ENCODE measurements around the gene ATAD3C. TPM values are rescaled to one million over a fixed set of nuclear protein-coding genes. Genes with fewer than 3 reads are reported as not detected.
"Not testable (repeated sequence)": the region's sequence is repeated elsewhere in the genome, so short reads cannot be mapped to it uniquely, and the experiment has no call there.

Gene ATAD3C
- total and polyA plus RNA-seq, 10 of the 15 experiments (the other 5 are each of a cell fraction or from before 2014, with no cell fraction given), result 0.03 to 3.1 (median 0.86) TPM

DNA sequence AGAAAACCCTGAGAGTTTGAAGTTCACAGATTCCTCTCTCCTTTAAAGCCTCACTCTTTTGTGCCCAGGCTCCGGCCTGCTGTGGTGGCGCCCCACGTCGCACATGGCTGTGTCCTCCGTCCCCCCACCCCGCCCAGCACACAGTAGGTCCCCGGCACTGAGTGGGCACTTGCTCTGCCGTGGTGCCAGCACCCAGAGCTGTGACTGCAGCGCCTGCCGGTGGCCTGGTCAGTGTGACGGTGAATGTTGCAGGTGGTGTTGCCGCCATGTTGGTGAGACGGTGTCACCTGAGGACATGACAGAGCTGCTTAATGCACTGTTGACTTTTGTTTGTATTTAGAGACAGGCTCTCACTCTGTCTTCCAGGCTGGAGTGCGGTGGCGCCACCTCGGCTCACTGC lies 3.4 kb downstream of the ATAD3C start:
- Histone ChIP-seq H3K4me1 (ENCODE audit: control insufficient read depth, insufficient read depth, low read length) (no peaks in the 10 kb centered on the region), H3K4me3 (no peak overlapping the region), H3K79me2 (ENCODE audit: control insufficient read depth, insufficient read depth, low read length) (no peaks in the 10 kb centered on the region), H3K4me2 (ENCODE audit: control insufficient read depth, insufficient read depth) (no peak overlapping the region), H3K9ac (ENCODE audit: control insufficient read depth, insufficient read depth, low read length) (no peak overlapping the region), H4K20me1 (ENCODE audit: control insufficient read depth, insufficient read depth) (no peaks in the 10 kb centered on the region), H3K27ac (ENCODE audit: control insufficient read depth, insufficient read depth) (no peak overlapping the region), H3K36me3 (ENCODE audit: control insufficient read depth in 2 of 2, insufficient read depth in 2 of 2, low read length in 1 of 2) (no peaks in the 10 kb centered on the region), H3K9me3 (replicated peaks; ENCODE audit: control insufficient read depth, insufficient read depth, low read length) (no peaks in the 10 kb centered on the region), H3K27me3 (replicated peaks in 1 of 2; ENCODE audit: control insufficient read depth in 2 of 2, insufficient read depth in 2 of 2, low read length in 1 of 2) (no peaks in the 10 kb centered on the region), H2AFZ (ENCODE audit: control insufficient read depth, low read depth, low read length) (no peak overlapping the region)
- BruUV-seq (replicated peaks), result no TSS peak
- in situ Hi-C loops (cut with MboI) (no loop called here), intact Hi-C loops (cut with micrococcal nuclease; ENCODE audit: unreplicated experiment) (no loop called here)
- 61% methylated on average over 16 of the region's 16 CpGs for WGBS (ENCODE audit: insufficient coverage, insufficient replicate concordance, low lambda C conversion rate, missing lambda C conversion rate)
- DNase-seq (ENCODE audit: low read depth, low spot score) (no peak), ATAC-seq (no peak), FAIRE-seq (no peak)
- ChIA-PET RAD21 (ENCODE audit: unreplicated experiment) (no interaction called here), SMC1A (ENCODE audit: uncharacterized antibody, unreplicated experiment) (no interaction called here), CTCF (no interaction called here), POLR2A (no interaction called here)
- TF ChIP-seq JUND (IDR thresholded peaks at IDR 0.05; ENCODE audit: low read depth, low read length) (no peak), CREB1 (IDR thresholded peaks at IDR 0.05; ENCODE audit: low read depth) (no peak), SMARCA5 (IDR thresholded peaks at IDR 0.05) (no peak), SREBF2 (IDR thresholded peaks at IDR 0.05; ENCODE audit: low read length) (no peak), RELA (IDR thresholded peaks at IDR 0.05; ENCODE audit: borderline replicate concordance, partially characterized antibody) (no peak)
- TF ChIP-seq, protein P1, sequence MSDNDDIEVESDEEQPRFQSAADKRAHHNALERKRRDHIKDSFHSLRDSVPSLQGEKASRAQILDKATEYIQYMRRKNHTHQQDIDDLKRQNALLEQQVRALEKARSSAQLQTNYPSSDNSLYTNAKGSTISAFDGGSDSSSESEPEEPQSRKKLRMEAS (IDR thresholded peaks at IDR 0.05; ENCODE audit: low read depth, low read length), result no peak
- TF ChIP-seq, protein P2, sequence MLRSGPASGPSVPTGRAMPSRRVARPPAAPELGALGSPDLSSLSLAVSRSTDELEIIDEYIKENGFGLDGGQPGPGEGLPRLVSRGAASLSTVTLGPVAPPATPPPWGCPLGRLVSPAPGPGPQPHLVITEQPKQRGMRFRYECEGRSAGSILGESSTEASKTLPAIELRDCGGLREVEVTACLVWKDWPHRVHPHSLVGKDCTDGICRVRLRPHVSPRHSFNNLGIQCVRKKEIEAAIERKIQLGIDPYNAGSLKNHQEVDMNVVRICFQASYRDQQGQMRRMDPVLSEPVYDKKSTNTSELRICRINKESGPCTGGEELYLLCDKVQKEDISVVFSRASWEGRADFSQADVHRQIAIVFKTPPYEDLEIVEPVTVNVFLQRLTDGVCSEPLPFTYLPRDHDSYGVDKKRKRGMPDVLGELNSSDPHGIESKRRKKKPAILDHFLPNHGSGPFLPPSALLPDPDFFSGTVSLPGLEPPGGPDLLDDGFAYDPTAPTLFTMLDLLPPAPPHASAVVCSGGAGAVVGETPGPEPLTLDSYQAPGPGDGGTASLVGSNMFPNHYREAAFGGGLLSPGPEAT (IDR thresholded peaks at IDR 0.05; ENCODE audit: low read depth), result no peak

DNA sequence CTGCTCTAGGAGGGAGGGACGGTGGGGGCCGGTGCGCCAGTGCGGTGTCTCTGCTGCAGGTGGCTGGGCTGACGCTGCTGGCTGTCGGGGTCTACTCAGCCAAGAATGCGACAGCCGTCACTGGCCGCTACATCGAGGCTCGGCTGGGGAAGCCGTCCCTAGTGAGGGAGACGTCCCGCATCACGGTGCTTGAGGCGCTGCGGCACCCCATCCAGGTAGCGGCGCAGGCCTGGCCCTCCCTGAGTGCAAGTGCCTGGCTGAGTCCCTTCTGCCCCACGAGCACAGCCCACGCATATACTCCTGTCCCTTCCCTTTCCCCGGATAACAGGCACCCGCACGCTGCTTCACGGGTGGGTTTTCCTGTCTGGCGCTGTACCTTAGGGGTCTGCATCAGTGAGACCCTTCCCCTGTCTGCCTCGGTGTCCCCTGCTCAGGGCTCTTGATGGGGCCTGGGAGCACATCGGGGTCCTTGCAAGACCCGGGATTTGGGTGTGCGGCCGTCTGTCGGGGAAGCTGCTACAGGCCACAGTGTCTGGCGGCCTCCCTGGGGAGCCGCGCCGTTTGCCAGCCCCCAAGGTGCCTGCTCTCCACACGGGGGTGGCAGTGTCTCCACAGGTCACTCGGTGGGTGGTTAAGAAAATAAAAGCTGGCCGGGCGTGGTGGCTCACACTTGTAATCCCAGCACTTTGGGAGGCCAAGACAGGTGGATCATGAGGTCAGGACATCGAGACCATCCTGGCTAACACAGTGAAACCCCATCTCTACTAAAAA lies 5.0 kb downstream of the ATAD3C start:
- not testable (repeated sequence) for H3K4me3 ChIP-seq

More for the DNA sequence above, 5.0 kb downstream of the ATAD3C start:
- H4K20me1 ChIP-seq (ENCODE audit: control insufficient read depth, insufficient read depth); FAIRE-seq; CTCF ChIA-PET; H3K4me1 ChIP-seq (ENCODE audit: control insufficient read depth, insufficient read depth, low read length); intact Hi-C loops (cut with micrococcal nuclease; ENCODE audit: unreplicated experiment); H3K9ac ChIP-seq (ENCODE audit: control insufficient read depth, insufficient read depth, low read length); H3K27me3 ChIP-seq (replicated peaks in 1 of 2; ENCODE audit: control insufficient read depth in 2 of 2, insufficient read depth in 2 of 2, low read length in 1 of 2); H3K36me3 ChIP-seq (ENCODE audit: control insufficient read depth in 2 of 2, insufficient read depth in 2 of 2, low read length in 1 of 2); DNase-seq (ENCODE audit: low read depth, low spot score); H2AFZ ChIP-seq (ENCODE audit: control insufficient read depth, low read depth, low read length); in situ Hi-C loops (cut with MboI); RAD21 ChIA-PET (ENCODE audit: unreplicated experiment); H3K27ac ChIP-seq (ENCODE audit: control insufficient read depth, insufficient read depth); H3K9me3 ChIP-seq (replicated peaks; ENCODE audit: control insufficient read depth, insufficient read depth, low read length); POLR2A ChIA-PET; ATAC-seq; BruUV-seq (replicated peaks); H3K4me2 ChIP-seq (ENCODE audit: control insufficient read depth, insufficient read depth); SMC1A ChIA-PET (ENCODE audit: uncharacterized antibody, unreplicated experiment); H3K79me2 ChIP-seq (ENCODE audit: control insufficient read depth, insufficient read depth, low read length): not testable (repeated sequence)
- WGBS (ENCODE audit: insufficient coverage, insufficient replicate concordance, low lambda C conversion rate, missing lambda C conversion rate), result 66% methylated on average over 27 of the region's 41 CpGs

Data from GM12878 (cell line).